Measurements from ENCODE around the gene SUFU. TPM values are rescaled to one million over a fixed set of nuclear protein-coding genes. Genes with fewer than 3 reads are reported as not detected.
A peak's percentile ranks its signal among the peaks of the same experiment; 100 is the strongest.

Gene SUFU
- total RNA-seq, 1 donor from 2014 or later, result 12.5 TPM

- TF ChIP-seq CTCF (IDR thresholded peaks at IDR 0.05) (no peak), POLR2A (IDR thresholded peaks at IDR 0.05) (no peak), POLR2AphosphoS5 (IDR thresholded peaks at IDR 0.05; ENCODE audit: insufficient read depth in 1 of 2, low read depth in 1 of 2) (no peak)
- Histone ChIP-seq H3K27ac (peak overlapping the region; percentile 71), H3K4me1 (peaks cover 70% of the 10 kb centered on the region), H3K4me3 (peak overlapping the region in 1 of 2 donors; percentile 7), H3K9me3 (no peaks in the 10 kb centered on the region), H3K27me3 (no peaks in the 10 kb centered on the region), H3K36me3 (no peaks in the 10 kb centered on the region)
- no peak for DNase-seq (ENCODE audit: extremely low spot score in 2 of 2)
- intact Hi-C loops (cut with DNase I), result no loop called here
Measured at GRCh38 chr10:102675666-102676533, 172.1 kb downstream of the SUFU start.

DNA sequence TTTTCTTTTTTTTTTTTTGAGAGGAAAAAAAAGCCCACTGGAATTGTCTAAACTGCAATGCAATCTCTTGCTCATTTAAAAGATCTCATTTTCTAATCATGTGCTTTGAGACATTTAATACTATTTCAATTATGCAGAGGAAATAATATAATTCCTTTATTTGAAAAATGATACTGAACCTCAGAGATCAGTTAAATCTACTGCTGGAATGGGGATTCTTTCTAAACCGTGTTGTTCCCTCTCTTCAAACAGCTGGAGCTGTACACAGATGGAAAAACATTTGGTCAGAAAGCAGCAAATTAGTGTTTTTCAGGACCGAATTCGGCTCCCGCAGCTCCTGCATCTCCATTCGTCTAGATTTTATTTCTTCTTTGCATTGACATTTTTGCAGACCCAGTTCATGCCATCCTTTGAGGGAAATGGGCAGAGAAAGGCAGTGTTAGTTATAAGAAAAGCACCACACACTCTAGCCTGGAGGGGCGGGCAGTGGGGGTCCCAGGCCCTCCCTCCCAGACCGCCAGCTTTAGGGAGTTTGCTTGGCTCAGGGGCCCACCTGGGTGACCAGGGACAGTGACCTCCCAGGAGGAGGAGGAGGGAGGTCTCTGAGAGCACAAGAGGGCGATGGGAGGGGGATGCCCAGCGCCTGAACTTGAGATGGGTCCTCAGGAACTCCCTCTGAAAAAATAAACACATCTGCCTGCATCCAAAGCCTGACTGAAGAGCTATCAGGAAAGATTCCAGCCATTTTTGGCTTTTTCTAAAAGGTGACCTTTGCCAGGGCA lies 173.0 kb downstream of the SUFU start:
- Histone ChIP-seq H3K36me3 (no peaks in the 10 kb centered on the region), H3K4me1 (peaks cover 70% of the 10 kb centered on the region), H3K9me3 (no peaks in the 10 kb centered on the region), H3K27ac (peak overlapping the region; percentile 71), H3K4me3 (peak overlapping the region in 1 of 2 donors; percentile 1), H3K27me3 (no peaks in the 10 kb centered on the region)
- intact Hi-C loops (cut with DNase I), result no loop called here
- DNase-seq (ENCODE audit: extremely low spot score in 2 of 2), result no peak
- TF ChIP-seq POLR2A (IDR thresholded peaks at IDR 0.05) (no peak), POLR2AphosphoS5 (IDR thresholded peaks at IDR 0.05; ENCODE audit: insufficient read depth in 1 of 2, low read depth in 1 of 2) (no peak), CTCF (IDR thresholded peaks at IDR 0.05) (no peak)

GRCh38 chr10:102677331-102678067 lies 173.7 kb downstream of the SUFU start:
- H3K9me3 ChIP-seq, result no peaks in the 10 kb centered on the region
- peak overlapping the region in 1 of 2 donors; percentile 1 for H3K4me3 ChIP-seq
- H3K36me3 ChIP-seq, result no peaks in the 10 kb centered on the region
- intact Hi-C loops (cut with DNase I), result no loop called here
- DNase-seq (ENCODE audit: extremely low spot score in 2 of 2), result no peak
- H3K4me1 ChIP-seq, result peaks cover 68% of the 10 kb centered on the region
- peak overlapping the region; percentile 71 for H3K27ac ChIP-seq
- no peaks in the 10 kb centered on the region for H3K27me3 ChIP-seq
- TF ChIP-seq POLR2A (IDR thresholded peaks at IDR 0.05), result no peak
- TF ChIP-seq CTCF (IDR thresholded peaks at IDR 0.05), result no peak
- no peak for TF ChIP-seq POLR2AphosphoS5 (IDR thresholded peaks at IDR 0.05; ENCODE audit: insufficient read depth in 1 of 2, low read depth in 1 of 2)

- peak overlapping the region; percentile 71 for H3K27ac ChIP-seq
- H3K4me1 ChIP-seq, result peaks cover 63% of the 10 kb centered on the region
- no peaks in the 10 kb centered on the region for H3K9me3 ChIP-seq
- H3K36me3 ChIP-seq, result no peaks in the 10 kb centered on the region
- TF ChIP-seq POLR2AphosphoS5 (IDR thresholded peaks at IDR 0.05; ENCODE audit: insufficient read depth in 1 of 2, low read depth in 1 of 2) (no peak), CTCF (IDR thresholded peaks at IDR 0.05) (no peak), POLR2A (IDR thresholded peaks at IDR 0.05) (no peak)
- no peaks in the 10 kb centered on the region for H3K27me3 ChIP-seq
- intact Hi-C loops (cut with DNase I), result no loop called here
- DNase-seq (ENCODE audit: extremely low spot score in 2 of 2), result no peak
- no peak overlapping the region for H3K4me3 ChIP-seq
Measured at GRCh38 chr10:102678068-102678400, 174.3 kb downstream of the SUFU start.

All from vagina (tissue), 2 donors.